Fibroblast of lung (primary cell): Measurements from ENCODE around the gene DES. TPM values are rescaled to one million over a fixed set of nuclear protein-coding genes. Genes with fewer than 3 reads are reported as not detected.
"Not testable (repeated sequence)": the region's sequence is repeated elsewhere in the genome, so short reads cannot be mapped to it uniquely, and the experiment has no call there.

ENCODE experiments used
- DNase-seq, 2 donors: peaks; one replicate each; pipeline versions ENCODE4 v3.0.0 to v3.0.0-alpha.2; 2010; ENCODE audit warnings: low read depth in 2 of 2
- H2AFZ ChIP-seq: 2 replicates; pipeline ENCODE4 v1.5.1; 2012; ENCODE audit warnings: low read length, control low read depth, inconsistent platforms
- H3K27ac ChIP-seq: 2 replicates; pipeline ENCODE4 v1.5.1; 2011; ENCODE audit warnings: low read length, control low read depth; ENCODE audit not compliant: insufficient read depth
- H3K27me3 ChIP-seq: 2 replicates; pipeline ENCODE4 v1.5.1; 2011; ENCODE audit warnings: mild to moderate bottlenecking, low read length; ENCODE audit not compliant: control insufficient read depth, insufficient read depth
- H3K36me3 ChIP-seq: 2 replicates; pipeline ENCODE4 v1.5.1; 2011; ENCODE audit warnings: low read length; ENCODE audit not compliant: control insufficient read depth, insufficient read depth
- H3K4me1 ChIP-seq: 2 replicates; pipeline ENCODE4 v1.5.1; 2011; ENCODE audit warnings: low read length; ENCODE audit not compliant: control insufficient read depth, insufficient read depth; ENCODE audit errors: extremely low read depth
- H3K4me2 ChIP-seq: 2 replicates; pipeline ENCODE4 v1.5.1; 2011; ENCODE audit warnings: low read length, control low read depth; ENCODE audit not compliant: insufficient read depth; ENCODE audit errors: extremely low read depth
- H3K4me3 ChIP-seq, 4 experiments: fragments of 200-600 bp in 1 of 4; sonication (generic) in 1 of 4; replicated peaks in 1 of 4; 2 replicates each; pipeline ENCODE4 v1.5.1; 2011 to 2016; ENCODE audit warnings: low read length in 4 of 4, low read depth in 3 of 4, mild to moderate bottlenecking in 3 of 4, control low read depth in 2 of 4, inconsistent platforms in 1 of 4, mixed read lengths in 1 of 4; ENCODE audit not compliant: insufficient read depth in 1 of 4; ENCODE audit errors: control extremely low read depth in 1 of 4
- H3K79me2 ChIP-seq: 2 replicates; pipeline ENCODE4 v1.5.1; 2012; ENCODE audit warnings: mild to moderate bottlenecking, low read length, inconsistent platforms; ENCODE audit not compliant: control insufficient read depth, insufficient read depth
- H3K9ac ChIP-seq: 2 replicates; pipeline ENCODE4 v1.5.1; 2011; ENCODE audit warnings: mild to moderate bottlenecking, low read length, control low read depth; ENCODE audit not compliant: insufficient read depth
- H3K9me3 ChIP-seq: 2 replicates; pipeline ENCODE4 v1.5.1; 2012; ENCODE audit warnings: low read depth, low read length; ENCODE audit not compliant: control insufficient read depth, insufficient read depth
- H4K20me1 ChIP-seq: 2 replicates; pipeline ENCODE4 v1.5.1; 2011; ENCODE audit warnings: low read length; ENCODE audit not compliant: control insufficient read depth, insufficient read depth; ENCODE audit errors: extremely low read depth
- CTCF ChIP-seq, 2 donors: IDR thresholded peaks in 1 of 2; conservative IDR thresholded peaks in 1 of 2; 1 replicate in 1 of 2; 2 replicates in 1 of 2; pipeline ENCODE4 v1.5.1; 2011 to 2012; ENCODE audit warnings: low read length in 2 of 2, control low read depth in 1 of 2, inconsistent platforms in 1 of 2, low read depth in 1 of 2, mild to moderate bottlenecking in 1 of 2
- EZH2 ChIP-seq: IDR thresholded peaks from 2 replicates; pipeline ENCODE4 v1.5.1; 2012; ENCODE audit warnings: low read length, control low read depth, mild to moderate bottlenecking; ENCODE audit errors: missing control alignments
- polyA plus RNA-seq, 2 donors: library from polyadenylated mRNA; depleted of rRNA in 1 of 2; stranded (reverse) in 1 of 2; unstranded in 1 of 2; fragments of >200 nt; gene quantifications; 2 replicates each; pipeline ENCODE4 v1.2.1, GENCODE V29; 2011 to 2012; ENCODE audit warnings: missing spikeins in 1 of 2
- total RNA-seq: library from RNA; depleted of rRNA; stranded (reverse); fragments of >200 nt; gene quantifications from 2 replicates; pipeline ENCODE4 v1.2.1, GENCODE V29; 2014

The DES gene
- total and polyA plus RNA-seq, 2 donors (not counting 1 experiment from before 2014, with no cell fraction given): 11.0 to 34.7 TPM

GRCh38 chr2:219406861-219407230 lies 11.3 kb upstream of the DES start:
- Histone ChIP-seq H3K79me2 (no peaks in the 10 kb centered on the region), H3K4me3 (no peak overlapping the region), H3K4me2 (peak overlapping the region; percentile 23), H3K9ac (no peak overlapping the region), H2AFZ (peak overlapping the region; percentile 46), H4K20me1 (no peaks in the 10 kb centered on the region), H3K4me1 (peaks cover 11% of the 10 kb centered on the region), H3K36me3 (no peaks in the 10 kb centered on the region), H3K9me3 (no peaks in the 10 kb centered on the region), H3K27ac (peak overlapping the region; percentile 92), H3K27me3 (no peaks in the 10 kb centered on the region)
- DNase-seq: peak; percentile 89 to 96
- no peak for TF ChIP-seq EZH2
- TF ChIP-seq CTCF (conservative IDR thresholded peaks at IDR 0.05 in 1 of 2, IDR thresholded peaks at IDR 0.05 in 1 of 2; ENCODE audit: low read depth in 1 of 2, low read length in 2 of 2): no peak

GRCh38 chr2:219407343-219407742 lies 10.8 kb upstream of the DES start:
- Histone ChIP-seq H3K27ac (peak overlapping the region; percentile 47), H3K4me1 (peaks cover 11% of the 10 kb centered on the region)
- not testable (repeated sequence) for H3K4me3 ChIP-seq, H3K27me3 ChIP-seq, H3K4me2 ChIP-seq, H3K79me2 ChIP-seq, H2AFZ ChIP-seq, H3K9ac ChIP-seq, H3K9me3 ChIP-seq, H3K36me3 ChIP-seq, DNase-seq, H4K20me1 ChIP-seq

- no peak for DNase-seq
- H3K9ac ChIP-seq: no peak overlapping the region
- no peaks in the 10 kb centered on the region for H3K27me3 ChIP-seq
- peaks cover 11% of the 10 kb centered on the region for H3K4me1 ChIP-seq
- TF ChIP-seq EZH2: no peak
- no peak for TF ChIP-seq CTCF (conservative IDR thresholded peaks at IDR 0.05 in 1 of 2, IDR thresholded peaks at IDR 0.05 in 1 of 2; ENCODE audit: low read depth in 1 of 2, low read length in 2 of 2)
- no peak overlapping the region for H3K4me3 ChIP-seq
- no peaks in the 10 kb centered on the region for H3K36me3 ChIP-seq
- H2AFZ ChIP-seq: no peak overlapping the region
- no peak overlapping the region for H3K27ac ChIP-seq
- H4K20me1 ChIP-seq: no peaks in the 10 kb centered on the region
- no peaks in the 10 kb centered on the region for H3K79me2 ChIP-seq
- H3K4me2 ChIP-seq: no peak overlapping the region
- no peaks in the 10 kb centered on the region for H3K9me3 ChIP-seq
Observed at GRCh38 chr2:219408204-219408603, 10.0 kb upstream of the DES start.
